Adipose tissue (tissue), 3 donors: Measurements from ENCODE around the gene USP4. TPM values are rescaled to one million over a fixed set of nuclear protein-coding genes. Genes with fewer than 3 reads are reported as not detected.

Experiments
- H3K27ac ChIP-seq: one replicate; pipeline ENCODE4 v1.5.1; 2013; ENCODE audit warnings: low read depth, low read length
- WGBS, 3 donors: extraction: QIAGEN DNeasy Blood & Tissue Kit; methylation state at CpG; one replicate each; pipeline ENCODE4 v1.1.7; 2013; 5-methylcytosine and 5-hydroxymethylcytosine counted together
- polyA plus RNA-seq, 3 donors: library from polyadenylated mRNA; stranded (reverse); fragments of 200-250 nt; gene quantifications; one replicate each; pipeline ENCODE4 v1.2.3, GENCODE V29; 2013
- donor health status: healthy with polysubstance abuse.
- donor health status: Bipolar disorder and iron deficiency.
- donor health status: healthy.

The USP4 gene
- polyA plus RNA-seq, 3 donors = 16.5 to 32.1 (median 30.4) TPM

DNA sequence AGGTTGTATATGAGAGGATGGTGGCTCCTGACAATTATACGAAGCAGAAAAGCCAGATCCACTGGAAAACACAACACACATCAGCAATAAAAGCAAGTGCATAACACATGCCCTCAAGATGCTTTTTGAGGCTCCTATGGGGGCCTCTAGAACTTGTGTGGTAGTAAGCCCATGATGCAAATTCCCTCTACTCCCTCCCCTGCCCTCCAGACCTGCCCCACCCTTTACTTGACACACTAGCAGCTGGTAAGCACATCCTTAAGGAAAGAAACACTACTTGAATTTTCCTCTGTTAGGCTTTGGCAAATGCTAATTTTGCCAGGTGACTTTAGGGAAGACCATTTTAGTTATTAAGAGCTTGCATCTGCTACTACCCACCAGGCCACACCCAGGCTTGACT is 29.2 kb downstream of the USP4 start:
- WGBS, 3 donors = 97 to 100% (median 100%) methylated on average over 1 of the region's 1 CpG

DNA sequence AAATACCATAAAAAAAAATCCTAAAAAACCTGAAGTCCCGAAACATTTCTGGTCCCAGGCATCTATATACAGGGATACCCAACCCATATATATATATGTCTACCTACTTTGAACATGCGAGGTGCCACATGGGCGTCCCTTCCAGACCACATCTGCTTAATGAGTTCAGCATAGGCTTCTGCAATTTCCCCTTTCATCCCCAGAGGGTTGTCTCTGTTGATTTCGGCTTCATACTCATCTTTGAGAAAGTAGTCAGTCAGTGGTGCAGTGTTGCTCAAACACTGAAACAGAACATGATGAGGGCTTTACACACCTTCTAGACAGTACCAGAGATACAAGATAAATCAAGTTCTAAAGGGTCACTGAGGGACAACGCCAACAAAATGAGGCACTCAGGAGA is 34.2 kb downstream of the USP4 start:
- WGBS, 3 donors = 78 to 91% (median 85%) methylated on average over 5 of the region's 5 CpGs
- H3K27ac ChIP-seq = no peak overlapping the region

More for the DNA sequence above, 29.2 kb downstream of the USP4 start:
- H3K27ac ChIP-seq = no peak overlapping the region

DNA sequence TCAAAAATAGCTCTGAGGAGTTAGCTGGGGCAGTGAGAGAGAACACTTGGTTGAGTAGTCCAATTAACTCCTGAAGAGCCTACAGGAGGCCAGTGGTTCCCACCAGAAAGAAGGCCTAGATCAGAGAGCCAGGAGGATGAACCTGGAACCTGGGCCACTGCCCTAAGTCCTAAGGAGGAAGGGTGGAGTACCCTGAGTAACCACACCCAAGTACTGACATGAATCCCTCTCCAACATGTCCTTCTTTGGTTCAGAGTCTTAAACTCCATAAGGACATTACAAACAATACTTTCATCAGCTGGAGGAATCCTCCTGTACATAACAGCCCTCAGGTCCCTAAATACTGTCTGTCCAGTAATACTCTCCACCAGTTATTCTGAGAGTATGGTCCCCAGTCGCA is 37.2 kb downstream of the USP4 start:
- no peak overlapping the region for H3K27ac ChIP-seq
- WGBS, 3 donors = 87 to 95% (median 94%) methylated on average over 1 of the region's 1 CpG

DNA sequence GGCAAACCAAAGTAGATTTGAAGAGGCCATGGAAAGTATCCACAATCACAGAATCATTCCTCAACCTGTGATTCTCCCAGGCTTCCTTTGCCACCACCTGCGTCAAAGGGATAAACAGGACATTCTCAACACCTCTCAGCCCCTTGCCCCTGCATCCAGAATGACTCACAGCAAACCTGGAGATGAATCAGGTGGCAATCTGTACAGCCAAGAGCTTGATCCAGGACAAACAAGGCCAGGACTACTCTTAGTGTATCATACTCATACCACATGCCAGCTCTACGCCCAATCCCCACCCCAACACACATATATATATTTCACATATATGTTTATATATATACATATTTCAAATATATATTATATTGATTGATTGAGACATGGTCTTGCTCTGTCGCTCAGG is 39.3 kb downstream of the USP4 start:
- WGBS, 3 donors = 85 to 99% (median 98%) methylated on average over 3 of the region's 3 CpGs
- no peak overlapping the region for H3K27ac ChIP-seq

DNA sequence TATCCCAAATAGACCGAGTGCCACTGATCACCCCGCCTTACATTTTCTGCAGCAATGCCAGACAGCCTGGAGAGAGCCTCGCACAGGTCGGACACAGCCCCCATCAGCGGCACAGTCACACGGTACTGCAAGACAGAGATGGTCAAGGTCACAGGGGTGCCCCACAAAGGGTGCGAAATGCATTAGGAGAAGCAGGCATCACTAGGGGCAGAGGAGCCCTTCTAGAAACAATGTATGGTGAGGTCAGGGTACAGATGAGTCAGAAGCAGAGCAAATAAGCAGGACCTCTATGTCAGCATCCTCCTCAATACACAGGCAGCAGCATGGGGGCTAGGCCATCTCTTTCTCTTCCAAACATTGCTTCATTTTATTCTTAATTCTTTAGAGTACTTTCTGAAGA is 41.3 kb downstream of the USP4 start:
- H3K27ac ChIP-seq = no peak overlapping the region
- 93 to 95% (median 93%) methylated on average over 7 of the region's 7 CpGs for WGBS, 3 donors

DNA sequence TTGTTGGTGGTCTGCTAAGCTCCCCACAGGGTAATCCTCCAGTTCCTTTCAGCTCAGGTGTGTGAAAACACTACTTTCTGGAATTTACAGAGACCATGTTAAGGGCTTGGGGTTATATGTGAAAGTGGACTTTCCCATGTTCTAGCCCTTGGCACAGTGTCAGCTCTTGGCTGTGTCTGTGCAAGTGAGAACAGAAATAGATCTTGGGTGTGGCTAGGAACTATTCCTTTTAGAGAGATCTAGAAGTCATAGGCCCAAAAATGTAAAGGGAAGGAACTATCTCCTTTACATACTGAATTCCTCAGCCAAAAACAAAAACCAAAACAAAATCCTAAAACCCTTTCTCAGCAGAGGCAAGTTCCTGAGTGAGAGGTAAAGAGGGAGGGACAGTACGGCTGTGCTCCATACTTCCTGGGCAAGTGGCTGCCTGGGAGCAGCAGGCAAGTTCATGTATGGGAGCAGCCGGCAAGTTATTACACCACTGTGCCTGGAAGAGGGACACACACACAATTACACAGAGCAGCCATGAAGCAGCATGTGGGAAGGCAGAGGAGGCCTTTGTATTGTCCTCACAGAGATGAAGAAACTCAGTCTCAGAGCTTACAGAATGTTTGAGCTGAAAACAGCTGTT is 43.0 kb downstream of the USP4 start:
- WGBS, 3 donors = 49 to 85% (median 75%) methylated on average over 2 of the region's 2 CpGs
- no peak overlapping the region for H3K27ac ChIP-seq

DNA sequence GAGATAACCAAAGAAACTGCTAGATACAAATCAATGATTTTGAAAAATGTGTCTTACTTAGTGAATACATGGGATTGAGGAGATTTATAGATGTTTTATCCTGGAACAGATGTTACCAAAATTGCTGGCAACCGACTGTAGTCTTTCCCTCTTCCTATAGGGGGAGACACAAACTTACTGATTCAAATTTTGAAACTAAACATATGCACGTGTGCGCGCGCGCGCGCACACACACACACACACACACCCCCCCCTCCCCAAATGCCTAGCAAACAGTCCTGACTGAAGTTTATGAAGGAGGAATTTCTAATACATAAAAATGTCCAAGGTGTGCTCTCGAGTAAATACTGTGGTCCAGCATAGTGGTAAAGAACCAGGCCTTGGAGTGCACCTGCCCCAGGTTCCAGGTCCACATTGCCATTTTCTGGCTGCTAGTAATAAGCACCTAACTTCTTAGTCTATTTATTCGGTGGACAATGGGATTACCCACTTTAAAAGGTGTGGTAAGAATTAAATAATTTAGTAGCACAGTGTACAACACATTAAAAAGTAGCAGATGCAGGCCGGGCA is 44.3 kb downstream of the USP4 start:
- no peak overlapping the region for H3K27ac ChIP-seq

DNA sequence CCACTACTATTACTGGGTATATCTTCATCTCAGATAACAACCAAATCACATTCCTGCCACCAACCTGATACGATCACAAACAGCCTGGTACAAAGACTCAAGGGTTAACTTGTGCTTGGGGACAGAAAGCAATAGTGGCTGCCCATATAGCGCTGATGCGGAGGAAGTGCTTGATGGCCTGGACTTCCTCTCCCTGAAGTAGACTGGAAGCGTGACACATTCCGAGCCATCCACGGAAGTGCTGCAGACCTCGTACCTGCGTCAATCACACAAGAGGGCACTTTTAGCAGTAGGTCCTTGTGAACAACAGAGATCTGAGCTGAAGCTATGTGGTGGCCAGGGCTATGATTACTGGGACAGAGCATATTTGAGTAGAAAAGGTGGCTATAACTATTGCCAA is 45.5 kb downstream of the USP4 start:
- H3K27ac ChIP-seq = no peak overlapping the region
- 68 to 89% (median 70%) methylated on average over 8 of the region's 8 CpGs for WGBS, 3 donors

More for the DNA sequence above, 44.3 kb downstream of the USP4 start:
- 67 to 76% (median 71%) methylated on average over 11 of the region's 11 CpGs for WGBS, 3 donors

DNA sequence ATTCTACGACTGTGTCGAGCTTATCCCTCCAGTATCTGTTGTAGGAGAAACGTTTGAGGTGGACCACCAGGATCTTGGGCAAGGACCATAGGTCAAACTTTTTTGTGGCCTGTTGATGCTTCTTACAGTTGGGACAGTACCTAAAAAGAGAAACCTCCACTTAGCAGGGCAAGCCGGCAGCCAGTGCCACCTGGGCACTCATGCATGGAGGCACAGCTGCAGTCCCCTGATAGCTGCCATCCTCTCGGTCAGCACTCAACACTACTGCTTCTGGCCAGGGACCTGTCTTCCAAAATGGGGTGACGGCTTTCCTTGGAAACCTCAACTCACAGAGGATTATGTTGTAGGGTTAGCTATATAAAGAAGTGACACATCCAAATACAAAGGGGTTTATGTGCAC is 55.9 kb downstream of the USP4 start:
- WGBS, 3 donors = 89 to 97% (median 92%) methylated on average over 6 of the region's 6 CpGs

DNA sequence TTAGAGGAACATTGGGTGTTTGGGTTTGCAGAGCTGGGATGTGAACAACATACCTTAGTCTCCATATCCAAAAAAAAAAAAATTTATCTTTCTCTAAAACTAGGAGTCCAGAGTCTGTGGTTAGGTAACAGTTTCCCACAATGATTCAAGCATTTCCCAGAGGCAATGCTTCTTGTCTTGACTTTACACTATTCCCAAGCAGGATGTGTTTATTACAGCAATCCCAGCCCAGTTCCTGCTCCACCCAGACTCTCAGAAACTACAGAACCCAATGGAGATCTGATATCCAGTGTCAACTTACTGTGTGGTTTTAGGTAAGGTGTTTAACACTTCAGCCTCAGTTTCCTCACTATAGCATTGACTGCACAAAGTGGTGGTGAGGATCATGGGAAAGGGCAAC is 60.5 kb downstream of the USP4 start:
- H3K27ac ChIP-seq = no peak overlapping the region

More for the DNA sequence above, 55.9 kb downstream of the USP4 start:
- no peak overlapping the region for H3K27ac ChIP-seq

DNA sequence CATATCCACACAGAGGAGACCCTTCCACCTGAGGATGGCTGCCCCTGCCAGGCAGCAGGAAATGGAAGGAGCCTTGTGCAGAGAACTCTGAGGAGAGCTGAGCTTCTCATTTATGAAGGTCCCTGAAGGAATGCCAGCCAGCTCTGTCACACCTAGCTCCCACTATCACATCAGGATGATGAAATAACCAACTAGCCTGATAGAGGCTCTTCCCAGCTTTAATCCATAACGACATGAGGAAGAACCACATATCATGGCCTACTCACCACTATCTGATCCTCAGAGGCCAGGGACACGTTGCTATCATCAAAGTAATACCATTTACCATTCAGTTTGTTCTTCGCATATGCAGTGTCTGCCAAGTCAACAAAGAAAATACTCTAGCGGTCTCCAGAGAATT is 61.3 kb downstream of the USP4 start:
- no peak overlapping the region for H3K27ac ChIP-seq
- 45 to 53% (median 53%) methylated on average over 4 of the region's 4 CpGs for WGBS, 3 donors

DNA sequence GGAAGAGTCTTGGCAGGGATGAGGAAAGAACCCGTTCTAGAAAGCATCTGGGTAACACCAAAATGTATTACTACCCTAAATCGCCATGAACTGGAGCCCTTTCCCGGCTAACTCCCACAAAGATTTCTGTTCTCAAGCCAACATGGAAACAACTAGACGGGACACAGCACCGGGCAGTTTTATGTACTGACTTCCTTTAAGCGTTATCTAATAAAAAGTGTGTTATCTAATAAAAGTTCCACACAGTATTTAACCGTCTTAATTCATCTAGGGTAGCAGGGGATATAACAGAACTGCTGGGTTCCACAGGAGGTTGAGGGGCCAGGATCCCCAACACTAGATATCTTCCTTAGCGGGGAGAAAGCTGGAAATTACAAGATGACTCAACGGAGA is 62.5 kb downstream of the USP4 start:
- H3K27ac ChIP-seq = peak overlapping the region; percentile 57
- WGBS, 3 donors = 21 to 25% (median 25%) methylated on average over 9 of the region's 9 CpGs

DNA sequence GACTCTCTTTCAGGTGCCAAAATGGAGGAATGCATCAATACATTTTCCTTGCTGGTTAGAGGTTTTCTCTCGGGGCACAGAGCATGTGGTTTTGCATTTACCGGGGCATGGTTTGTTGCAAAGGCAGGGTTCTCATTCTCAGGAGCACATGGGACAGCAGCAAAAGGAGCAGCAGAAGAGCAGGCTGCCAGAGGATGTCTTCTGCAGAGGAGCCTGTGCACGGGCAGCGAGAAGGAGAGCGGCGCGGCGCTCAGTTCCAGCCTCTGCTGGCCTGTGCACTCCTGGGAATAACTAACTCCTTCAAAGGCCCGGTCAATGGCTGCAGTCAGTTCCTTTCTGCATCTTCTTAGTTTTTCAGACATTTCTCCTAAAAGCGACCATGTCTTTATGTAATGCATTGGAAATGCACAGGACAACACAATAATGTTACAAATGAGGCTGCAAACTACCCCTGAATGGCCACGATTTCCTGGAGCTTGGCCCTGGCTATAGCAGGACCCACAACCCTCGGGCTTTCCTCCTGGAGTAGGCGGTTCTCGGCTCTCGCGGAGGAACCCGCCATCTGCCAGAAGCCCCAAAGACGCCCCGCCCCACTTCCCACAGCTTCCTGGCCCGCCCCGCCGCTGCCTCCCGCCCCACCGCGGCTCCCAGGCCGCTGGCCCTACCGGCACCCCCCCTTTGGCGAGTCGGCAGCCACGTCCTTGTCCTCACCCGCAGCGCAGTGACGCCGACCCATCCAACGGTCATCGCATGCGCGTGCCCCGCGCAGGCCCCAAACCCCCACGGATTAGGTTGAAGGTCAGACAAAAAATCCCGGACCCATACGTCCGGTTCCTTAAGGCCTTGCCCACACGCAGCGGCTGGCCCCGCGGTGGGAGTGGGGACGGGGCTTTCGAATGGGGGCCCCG is 63.1 kb downstream of the USP4 start, which contains the start of gene C3orf62:
C3orf62 (minus strand) TSS at position 758 of the 908 bp plus-strand sequence; CDS start at position 398, 360 bp downstream.
- peak within 1 kb of the TSS; percentile 57 for H3K27ac ChIP-seq
- 2 to 4% (median 3%) methylated on average over 50 to 51 of the region's 51 CpGs for WGBS, 3 donors

DNA sequence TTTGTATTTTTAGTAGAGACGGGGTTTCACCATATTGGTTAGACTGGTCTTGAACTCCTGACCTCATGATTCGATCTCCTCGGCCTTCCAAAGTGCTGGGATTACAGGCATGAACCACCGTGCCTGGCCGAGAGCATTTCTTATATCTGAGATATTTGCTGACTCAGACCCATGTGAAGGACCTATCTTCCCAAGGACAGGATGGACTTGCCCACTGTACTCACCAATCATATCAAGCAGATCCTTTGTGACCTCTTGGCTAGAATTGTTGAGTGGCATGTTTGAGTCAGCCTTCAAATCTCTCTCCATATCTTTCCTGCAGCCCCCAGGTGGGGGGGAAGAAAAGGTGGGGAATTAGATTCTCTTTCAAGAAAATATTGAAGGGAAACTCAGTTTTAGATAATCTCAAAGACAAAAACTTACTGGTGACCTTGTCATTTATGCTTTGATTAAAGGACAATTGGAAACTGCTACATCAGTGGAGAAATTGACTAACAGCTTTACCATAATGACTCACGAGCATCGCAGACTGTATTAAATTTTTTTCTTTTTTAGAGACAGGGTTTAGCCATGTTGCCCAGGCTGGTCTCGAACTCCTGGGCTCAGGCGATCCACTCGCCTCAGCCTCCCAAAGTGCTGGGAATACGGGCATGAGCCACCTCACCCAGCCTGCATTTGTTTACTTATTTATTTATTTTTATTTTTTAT is 65.9 kb downstream of the USP4 start:
- no peak overlapping the region for H3K27ac ChIP-seq
- 95 to 96% (median 96%) methylated on average over 11 of the region's 11 CpGs for WGBS, 3 donors

DNA sequence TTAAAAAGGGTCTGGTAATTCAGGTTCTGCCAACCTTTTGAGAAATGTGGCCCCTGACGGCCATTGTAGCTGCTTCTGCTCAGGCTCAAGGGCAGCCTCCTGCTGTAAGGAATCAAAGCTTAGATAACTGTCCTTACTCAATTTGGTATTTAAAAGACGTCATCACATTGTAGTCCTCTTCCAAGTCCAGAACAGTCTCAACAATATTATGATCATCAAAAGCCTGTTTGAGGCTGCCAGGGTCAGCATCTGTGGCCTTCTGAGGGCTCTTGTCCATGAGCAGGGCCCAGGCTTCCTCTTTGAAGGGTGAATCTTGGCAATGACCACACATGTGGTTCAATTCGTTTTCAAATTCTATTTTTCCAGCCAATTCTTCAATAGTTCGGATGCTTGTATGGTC is 68.8 kb downstream of the USP4 start:
- H3K27ac ChIP-seq = no peak overlapping the region
- WGBS, 3 donors = 69 to 77% (median 76%) methylated on average over 4 of the region's 4 CpGs

DNA sequence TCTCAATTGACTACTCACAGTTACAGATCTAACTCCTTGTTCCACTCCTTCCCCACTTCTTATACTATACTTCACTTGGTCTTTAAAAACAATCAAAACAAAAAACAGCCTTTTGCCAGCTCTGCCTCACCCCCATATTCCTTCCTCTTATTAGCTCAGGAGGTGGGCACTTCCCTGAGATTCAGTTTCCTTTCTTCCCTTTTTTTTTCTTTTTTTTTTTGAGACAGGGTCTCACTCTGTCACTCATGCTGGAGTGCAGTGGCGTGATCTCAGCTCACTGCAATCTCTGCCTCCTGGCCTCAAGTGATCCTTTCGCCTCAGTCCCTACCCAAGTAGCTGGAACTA is 69.7 kb downstream of the USP4 start:
- H3K27ac ChIP-seq = no peak overlapping the region
- 93 to 97% (median 94%) methylated on average over 2 of the region's 2 CpGs for WGBS, 3 donors

DNA sequence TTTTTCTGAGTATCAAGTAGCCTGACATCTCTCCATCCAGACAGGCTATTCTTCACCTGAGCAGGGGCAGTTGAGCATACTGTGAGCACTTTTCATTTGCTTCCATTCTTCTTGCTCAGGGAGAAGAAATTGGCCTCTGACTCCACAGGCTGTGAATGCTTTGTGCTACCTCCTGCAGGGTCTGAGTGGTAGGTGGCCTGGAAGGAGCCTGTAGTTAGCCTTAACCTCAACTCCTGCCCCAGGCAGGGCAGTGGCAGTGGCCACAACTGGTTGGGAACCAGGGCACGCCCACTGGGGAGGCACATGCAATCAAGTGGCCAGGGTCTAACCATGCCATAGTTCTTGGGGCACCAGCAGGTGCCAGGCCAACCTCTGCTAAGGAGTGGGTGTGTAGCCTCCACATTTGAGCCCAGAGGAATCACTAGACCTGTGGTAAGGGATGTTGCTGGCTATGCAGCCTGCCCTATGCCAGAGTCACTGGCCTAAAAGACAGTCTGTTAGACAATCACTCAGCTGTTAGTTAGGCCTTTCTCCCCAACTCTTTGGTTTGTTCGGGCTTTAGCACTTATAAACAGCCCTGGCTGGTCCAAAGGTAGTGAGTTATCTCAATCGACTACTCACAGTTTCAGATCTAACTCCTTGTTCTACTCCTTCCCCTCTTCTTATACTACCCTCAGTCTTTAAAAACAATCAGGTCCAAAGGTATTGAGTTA is 70.3 kb downstream of the USP4 start:
- no peak overlapping the region for H3K27ac ChIP-seq
- 92 to 98% (median 93%) methylated on average over 3 of the region's 3 CpGs for WGBS, 3 donors

DNA sequence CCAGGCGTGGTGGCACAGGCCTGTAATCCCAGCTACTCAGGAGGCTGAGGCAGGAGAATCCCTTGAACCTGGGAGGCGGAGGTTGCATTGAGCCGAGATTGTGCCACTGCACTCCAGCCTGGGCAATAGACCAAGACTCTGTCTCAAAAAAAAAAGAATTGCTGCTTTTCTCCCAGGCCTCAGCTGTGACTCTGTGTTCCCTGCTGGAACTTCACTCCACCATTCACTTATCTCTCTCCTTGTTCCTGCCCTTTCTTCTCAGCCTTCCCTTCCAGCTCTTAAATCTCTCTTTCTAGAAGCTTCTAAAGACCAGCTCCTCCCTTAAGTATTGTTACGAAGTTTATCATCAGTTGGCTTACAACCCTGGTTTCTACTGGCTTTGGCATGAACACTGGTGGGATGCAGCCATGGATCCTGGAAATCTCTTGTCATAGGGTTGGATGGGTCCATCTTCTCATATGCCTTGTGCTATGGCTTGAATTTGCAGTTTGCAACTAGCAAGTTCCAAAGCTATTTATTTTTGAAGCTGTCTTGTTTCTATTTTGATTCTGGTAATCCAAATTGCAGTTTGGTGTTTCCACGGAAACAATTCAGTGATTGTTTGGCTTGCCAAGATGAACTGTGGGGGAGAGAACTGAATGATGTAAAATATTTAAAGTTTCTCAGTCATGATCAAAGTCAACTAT is 73.3 kb downstream of the USP4 start:
- H3K27ac ChIP-seq = no peak overlapping the region
- 60 to 86% (median 68%) methylated on average over 5 of the region's 5 CpGs for WGBS, 3 donors
